H1 (cell line): ENCODE data around the gene CIT. TPM values are rescaled to one million over a fixed set of nuclear protein-coding genes. Genes with fewer than 3 reads are reported as not detected.

Experiments
- CTCF ChIA-PET: fragments of 300-600 bp; sonication (Branson Sonifier 250); formaldehyde crosslinking; loops from one replicate; lab custom pipeline; 2021; ENCODE audit not compliant: partially characterized antibody; lab: Charles Lee
- POLR2A ChIA-PET: fragments of 300-600 bp; sonication (Branson Sonifier 250); formaldehyde crosslinking; loops from one replicate; lab custom pipeline; 2021; ENCODE audit warnings: inconsistent platforms; ENCODE audit not compliant: partially characterized antibody; lab: Charles Lee
- DNase-seq, 2 experiments: peaks; one replicate each; pipeline versions ENCODE4 v3.0.0 to v3.0.0-alpha.2; 2010 to 2022; ENCODE audit warnings: low spot score in 2 of 2, low read depth in 1 of 2, mixed read lengths in 1 of 2
- FAIRE-seq: peaks from 2 replicates; lab custom pipeline; 2011; peaks lifted over from hg19 to GRCh38; lab: Jason Lieb, UNC
- H2AFZ ChIP-seq: 2 replicates; pipeline ENCODE4 v1.8.1; 2012; ENCODE audit warnings: low read length, inconsistent platforms
- H2AK5ac ChIP-seq: 2 replicates; pipeline ENCODE4 v1.6.1; 2013; ENCODE audit warnings: low read depth, low read length
- H2BK120ac ChIP-seq: replicated peaks from 2 replicates; pipeline ENCODE3; 2013; ENCODE audit warnings: low read depth, low read length, inconsistent platforms
- H2BK12ac ChIP-seq: 2 replicates; pipeline ENCODE4 v1.6.1; 2013; ENCODE audit warnings: low read depth, low read length
- H2BK15ac ChIP-seq: 2 replicates; pipeline ENCODE4 v1.6.1; 2013; ENCODE audit warnings: low read length
- H2BK20ac ChIP-seq: 2 replicates; pipeline ENCODE4 v1.6.1; 2013; ENCODE audit warnings: low read length
- H2BK5ac ChIP-seq: 2 replicates; pipeline ENCODE4 v1.6.1; 2013; ENCODE audit warnings: low read depth, low read length
- H3K14ac ChIP-seq: 2 replicates; pipeline ENCODE4 v1.6.1; 2013; ENCODE audit warnings: inconsistent platforms; ENCODE audit not compliant: insufficient read length
- H3K18ac ChIP-seq: 2 replicates; pipeline ENCODE4 v1.6.1; 2013; ENCODE audit warnings: low read length; ENCODE audit errors: extremely low read depth
- H3K23ac ChIP-seq: 2 replicates; pipeline ENCODE4 v1.6.1; 2013; ENCODE audit warnings: inconsistent platforms; ENCODE audit not compliant: insufficient read length
- H3K23me2 ChIP-seq: 2 replicates; pipeline ENCODE4 v1.6.1; 2013; ENCODE audit warnings: low read depth, low read length
- H3K27ac ChIP-seq: 2 replicates; pipeline ENCODE4 v1.6.1; 2011; ENCODE audit warnings: low read depth, low read length, inconsistent platforms
- H3K27me3 ChIP-seq, 4 experiments: replicated peaks in 1 of 4; 1 replicate in 1 of 4; 2 replicates in 3 of 4; pipeline versions ENCODE4 v1.6.1 to v1.8.1; 2011 to 2013; ENCODE audit warnings: low read length in 3 of 4, mild to moderate bottlenecking in 3 of 4, inconsistent platforms in 2 of 4, mixed read lengths in 2 of 4, moderate library complexity in 1 of 4; ENCODE audit not compliant: control insufficient read depth in 3 of 4, insufficient read depth in 3 of 4; ENCODE audit errors: extremely low read depth in 1 of 4
- H3K36me3 ChIP-seq, 4 experiments: 2 replicates each; pipeline versions ENCODE4 v1.6.1 to v1.8.1; 2011 to 2013; ENCODE audit warnings: mild to moderate bottlenecking in 4 of 4, low read length in 3 of 4, moderate library complexity in 2 of 4, control low read depth in 1 of 4, inconsistent platforms in 1 of 4; ENCODE audit not compliant: insufficient read depth in 4 of 4, control insufficient read depth in 2 of 4
- H3K4ac ChIP-seq: replicated peaks from 2 replicates; pipeline ENCODE3; 2013; ENCODE audit warnings: low read length, low read depth, mixed read lengths, inconsistent platforms; ENCODE audit not compliant: insufficient read length
- H3K4me1 ChIP-seq, 4 experiments: replicated peaks in 1 of 4; 1 replicate in 1 of 4; 2 replicates in 3 of 4; pipeline versions ENCODE4 v1.6.1 to v1.8.1; 2011 to 2013; ENCODE audit warnings: low read length in 3 of 4, inconsistent platforms in 2 of 4, mixed read lengths in 1 of 4; ENCODE audit not compliant: insufficient read depth in 4 of 4, control insufficient read depth in 3 of 4
- H3K4me2 ChIP-seq, 2 experiments: 2 replicates each; pipeline versions ENCODE4 v1.6.1 to v1.8.1; 2011 to 2013; ENCODE audit warnings: low read depth in 2 of 2, low read length in 2 of 2, control low read depth in 1 of 2, inconsistent platforms in 1 of 2, mild to moderate bottlenecking in 1 of 2; ENCODE audit not compliant: insufficient read depth in 1 of 2
- H3K4me3 ChIP-seq, 4 experiments: fragments of 200-600, 300-600 bp in 1 of 4; sonication (generic), shearing (Covaris generic), sonication (Bioruptor Twin) in 1 of 4; 2 replicates each; pipeline versions ENCODE4 v1.5.1 to v1.8.1; 2011 to 2016; ENCODE audit warnings: low read length in 4 of 4, low read depth in 3 of 4, control low read depth in 2 of 4, inconsistent platforms in 2 of 4, mild to moderate bottlenecking in 2 of 4, mixed read lengths in 1 of 4, moderate library complexity in 1 of 4; ENCODE audit not compliant: insufficient read depth in 2 of 4; ENCODE audit errors: extremely low read depth in 1 of 4
- H3K56ac ChIP-seq: replicated peaks from 2 replicates; pipeline ENCODE3; 2013; ENCODE audit warnings: low read depth, mild to moderate bottlenecking, mixed read lengths, low read length, inconsistent platforms; ENCODE audit not compliant: insufficient read length
- H3K79me1 ChIP-seq: 2 replicates; pipeline ENCODE4 v1.6.1; 2013; ENCODE audit warnings: low read depth, low read length, control low read depth
- H3K79me2 ChIP-seq, 2 experiments: 2 replicates each; pipeline versions ENCODE4 v1.6.1 to v1.8.1; 2012 to 2013; ENCODE audit warnings: low read length in 2 of 2, mild to moderate bottlenecking in 2 of 2, inconsistent platforms in 1 of 2; ENCODE audit not compliant: insufficient read depth in 2 of 2, control insufficient read depth in 1 of 2
- H3K9ac ChIP-seq, 4 experiments: replicated peaks in 1 of 4; 1 replicate in 1 of 4; 2 replicates in 3 of 4; pipeline versions ENCODE4 v1.6.1 to v1.8.1; 2011 to 2013; ENCODE audit warnings: low read depth in 3 of 4, low read length in 3 of 4, control low read depth in 2 of 4, mild to moderate bottlenecking in 2 of 4, moderate library complexity in 2 of 4, inconsistent platforms in 1 of 4; ENCODE audit errors: extremely low read depth in 1 of 4
- H3K9me3 ChIP-seq, 2 experiments: 2 replicates each; pipeline versions ENCODE4 v1.6.1 to v1.8.1; 2012 to 2013; ENCODE audit warnings: mild to moderate bottlenecking in 2 of 2, moderate library complexity in 2 of 2, control low read depth in 1 of 2, inconsistent platforms in 1 of 2, low read depth in 1 of 2, low read length in 1 of 2, mixed read lengths in 1 of 2; ENCODE audit not compliant: insufficient read depth in 2 of 2
- H4K20me1 ChIP-seq, 2 experiments: replicated peaks in 1 of 2; 2 replicates each; pipeline versions ENCODE3 to v1.8.1; 2011 to 2013; ENCODE audit warnings: inconsistent platforms in 2 of 2, low read length in 2 of 2, mild to moderate bottlenecking in 1 of 2; ENCODE audit not compliant: insufficient read depth in 2 of 2, control insufficient read depth in 1 of 2
- H4K5ac ChIP-seq: 2 replicates; pipeline ENCODE4 v1.6.1; 2013; ENCODE audit warnings: low read length, low read depth, mixed read lengths, inconsistent platforms; ENCODE audit not compliant: insufficient read length
- H4K8ac ChIP-seq: 2 replicates; pipeline ENCODE4 v1.8.0; 2013; ENCODE audit warnings: mild to moderate bottlenecking, moderate library complexity, low read length, inconsistent platforms; ENCODE audit not compliant: insufficient read depth; ENCODE audit errors: extremely low read depth
- H4K91ac ChIP-seq: replicated peaks from 2 replicates; pipeline ENCODE3; 2013; ENCODE audit warnings: low read length, mixed read lengths, inconsistent platforms; ENCODE audit not compliant: insufficient read length
- CTBP2 ChIP-seq: IDR thresholded peaks from 2 replicates; pipeline ENCODE4 v1.7.0; 2011; ENCODE audit warnings: borderline replicate concordance, mild to moderate bottlenecking, moderate library complexity, mixed read lengths, low read length; ENCODE audit not compliant: insufficient read depth, insufficient read length
- MAX ChIP-seq: IDR thresholded peaks from 2 replicates; pipeline ENCODE4 v1.6.1; 2012; ENCODE audit warnings: inconsistent platforms
- POLR2AphosphoS5 ChIP-seq: IDR thresholded peaks from 2 replicates; pipeline ENCODE4 v1.6.1; 2011; ENCODE audit warnings: low read depth, low read length
- POU5F1 ChIP-seq: IDR thresholded peaks from 2 replicates; pipeline ENCODE4 v1.6.1; 2011; ENCODE audit warnings: low read depth, mild to moderate bottlenecking, low read length, moderate library complexity
- SIN3A ChIP-seq, 2 experiments: IDR thresholded peaks in 1 of 2; conservative IDR thresholded peaks in 1 of 2; 2 replicates each; pipeline ENCODE4 v1.6.1; 2011 to 2012; ENCODE audit warnings: low read length in 2 of 2, improper control_type of control experiment in 1 of 2, low read depth in 1 of 2, mild to moderate bottlenecking in 1 of 2
- WGBS, 2 experiments: shearing (Covaris generic) in 1 of 2; methylation state at CpG; one replicate each; pipeline versions ENCODE4 v1.1.6 to v1.1.7; 2013 to 2015; ENCODE audit warnings: low lambda C conversion rate in 2 of 2, mixed read lengths in 2 of 2, inconsistent platforms in 1 of 2, low coverage in 1 of 2, missing lambda C conversion rate in 1 of 2; ENCODE audit not compliant: insufficient replicate concordance in 2 of 2, insufficient coverage in 1 of 2, insufficient read length in 1 of 2; ENCODE audit errors: extremely low coverage in 1 of 2, missing lambda C conversion rate in 1 of 2; 5-methylcytosine and 5-hydroxymethylcytosine counted together
- polyA plus RNA-seq, 7 experiments: library from polyadenylated mRNA; depleted of rRNA in 3 of 7; stranded (reverse) in 5 of 7; unstranded in 2 of 7; fragments of >200 nt in 5 of 7; fragments of 200-250 nt in 2 of 7; gene quantifications; 1 replicate in 5 of 7; 2 replicates in 1 of 7; 4 replicates in 1 of 7; pipeline versions ENCODE4 v1.2.1 to v1.2.3, GENCODE V29; 2011 to 2013; ENCODE audit warnings: missing spikeins in 2 of 7, mixed read lengths in 2 of 7
- total RNA-seq: library from RNA; stranded (reverse); fragmentation: NEBNext Ultra II Directional; extraction: Animal tissue kit (Norgen Biotek cat#: 25700); gene quantifications from 2 replicates; pipeline ENCODE4 v1.2.1, GENCODE V29; 2021

The CIT gene
- total and polyA plus RNA-seq, 2 of the 8 experiments (the other 6 are each of a cell fraction or from before 2014, with no cell fraction given) = 17.1 to 60.9 TPM

GRCh38 chr12:119781804-119782203 is 95.3 kb downstream of the CIT start:
- Histone ChIP-seq H3K14ac (no peak overlapping the region), H3K36me3 (peaks cover 5 to 36% (median 18%) of the 10 kb centered on the region in 4 experiments; a peak in 6 of 8 replicates), H3K23ac (no peak overlapping the region), H3K9ac (no peak overlapping the region), H2BK20ac (no peak overlapping the region), H2AFZ (no peak overlapping the region), H3K23me2 (no peaks in the 10 kb centered on the region), H3K9me3 (no peaks in the 10 kb centered on the region), H2BK12ac (no peak overlapping the region), H3K4me2 (no peak overlapping the region), H3K4me3 (no peak overlapping the region), H3K4ac (no peak overlapping the region), H4K8ac (no peak overlapping the region), H3K4me1 (no peaks in the 10 kb centered on the region), H2AK5ac (no peak overlapping the region), H4K5ac (no peak overlapping the region), H3K27ac (no peak overlapping the region), H3K79me2 (no peaks in the 10 kb centered on the region), H2BK15ac (no peak overlapping the region), H3K27me3 (no peaks in the 10 kb centered on the region), H2BK5ac (no peak overlapping the region), H3K56ac (no peak overlapping the region), H4K91ac (no peak overlapping the region), H3K79me1 (no peaks in the 10 kb centered on the region), H3K18ac (no peak overlapping the region), H4K20me1 (no peaks in the 10 kb centered on the region), H2BK120ac (no peak overlapping the region)
- 86% methylated on average over 2 of the region's 2 CpGs; no CpG with 5 or more reads in 1 of the 2 experiments for WGBS, 2 experiments
- CTCF ChIA-PET = interaction anchor here (0.6 to 3.2 kb wide), 13 partner anchors 8 to 236 kb away, joined by 3 to 23 read pairs (median 5); no protein-coding TSS in a partner anchor
- POLR2A ChIA-PET = interaction anchor here (0.6 to 1.2 kb wide), 2 partner anchors 10 to 77 kb away, joined by 3 to 4 read pairs; no protein-coding TSS in a partner anchor
- FAIRE-seq = no peak
- TF ChIP-seq POU5F1 = no peak
- no peak for TF ChIP-seq CTBP2
- TF ChIP-seq POLR2AphosphoS5 = no peak
- TF ChIP-seq SIN3A (conservative IDR thresholded peaks at IDR 0.05 in 1 of 2, IDR thresholded peaks at IDR 0.05 in 1 of 2; ENCODE audit: low read depth in 1 of 2, low read length in 2 of 2) = no peak
- no peak for TF ChIP-seq MAX
- DNase-seq = no peak
